ENCODE data around the gene PLEKHG5. TPM values are rescaled to one million over a fixed set of nuclear protein-coding genes. Genes with fewer than 3 reads are reported as not detected.

The PLEKHG5 gene
- total RNA-seq, 1 donor from 2014 or later = 9.5 TPM

DNA sequence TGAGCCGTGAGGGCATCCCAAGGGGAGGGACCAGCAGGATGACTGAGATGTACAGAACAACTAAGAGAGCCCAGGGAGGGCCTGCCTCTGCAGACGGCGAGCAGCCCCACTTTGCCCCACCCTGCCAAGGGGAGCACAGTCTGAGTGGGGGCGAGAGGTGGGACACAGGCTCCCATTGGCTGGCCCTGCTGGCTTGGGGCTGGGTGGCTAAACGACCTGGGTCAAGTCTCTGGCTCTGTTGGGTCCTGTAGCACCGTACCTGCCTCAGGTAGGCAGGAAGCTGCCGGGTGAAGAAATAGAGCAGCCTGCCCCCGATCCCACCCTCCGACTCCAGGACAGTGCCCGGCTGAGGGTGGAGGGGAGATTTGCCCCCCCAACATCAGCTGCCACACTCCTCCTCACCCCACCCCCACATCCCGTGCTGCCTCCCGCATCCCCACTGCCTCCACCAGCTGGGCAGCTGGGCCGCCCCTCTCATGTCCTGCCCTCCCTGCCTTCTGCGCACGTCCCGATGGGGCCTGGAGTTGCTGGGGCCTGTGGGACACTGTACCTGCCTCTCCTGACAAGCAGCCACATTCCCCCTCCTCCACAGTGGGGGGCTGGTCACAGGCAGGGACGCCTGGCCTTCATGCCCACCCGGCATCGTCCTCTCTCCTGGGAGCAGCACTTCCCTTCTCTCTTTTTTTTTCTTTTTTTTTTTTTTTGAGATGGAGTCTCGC, 12.6 kb upstream of the PLEKHG5 start:
- Histone ChIP-seq H3K27me3 (ENCODE audit: low read depth) (no peaks in the 10 kb centered on the region), H3K9me3 (no peaks in the 10 kb centered on the region), H3K4me3 (no peak overlapping the region), H3K27ac (no peak overlapping the region), H3K36me3 (no peaks in the 10 kb centered on the region), H3K4me1 (peaks cover 14% of the 10 kb centered on the region)
- no peak for TF ChIP-seq CTCF (IDR thresholded peaks at IDR 0.05)
- no peak for ATAC-seq
- no peak for DNase-seq
- intact Hi-C loops (cut with DNase I) = no loop called here

GRCh38 chr1:6502000-6502891, 10.8 kb upstream of the PLEKHG5 start:
- ATAC-seq = peak in 1 of 2 donors; percentile 23
- no peak for DNase-seq
- intact Hi-C loops (cut with DNase I) = no loop called here
- Histone ChIP-seq H3K4me3 (no peak overlapping the region), H3K36me3 (no peaks in the 10 kb centered on the region), H3K4me1 (peaks cover 23% of the 10 kb centered on the region), H3K27me3 (ENCODE audit: low read depth) (peaks cover 9% of the 10 kb centered on the region), H3K9me3 (no peaks in the 10 kb centered on the region), H3K27ac (peak overlapping the region; percentile 18)
- TF ChIP-seq CTCF (IDR thresholded peaks at IDR 0.05) = no peak

DNA sequence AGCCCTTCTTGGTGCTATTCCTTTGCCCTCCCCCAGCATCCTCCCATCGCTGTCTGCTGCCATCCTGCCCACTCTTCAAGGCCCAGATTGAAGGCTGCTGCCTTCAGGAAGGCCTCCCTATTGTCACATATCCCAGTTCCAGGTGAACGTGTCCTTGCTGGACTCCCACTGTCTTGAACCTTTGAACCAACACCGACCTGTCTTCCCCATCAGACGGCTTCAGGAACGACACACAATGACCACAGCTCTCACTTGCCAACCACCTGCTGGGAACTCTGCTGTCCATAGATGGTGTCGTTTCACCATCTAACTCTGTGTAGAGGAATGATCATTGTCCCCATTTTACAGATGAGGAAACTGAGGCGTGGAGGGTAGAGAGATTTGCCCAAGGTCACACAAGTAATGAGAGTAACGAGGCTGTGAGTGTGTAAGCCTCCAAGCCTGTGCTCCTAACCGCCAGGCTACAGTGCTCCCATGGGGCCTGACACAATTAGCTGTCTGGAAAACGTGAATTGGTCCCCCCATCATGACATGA, 9.9 kb upstream of the PLEKHG5 start:
- intact Hi-C loops (cut with DNase I) = no loop called here
- Histone ChIP-seq H3K36me3 (no peaks in the 10 kb centered on the region), H3K9me3 (no peaks in the 10 kb centered on the region), H3K27ac (no peak overlapping the region), H3K4me3 (no peak overlapping the region), H3K27me3 (ENCODE audit: low read depth) (peaks cover 16% of the 10 kb centered on the region), H3K4me1 (peaks cover 30% of the 10 kb centered on the region)
- TF ChIP-seq CTCF (IDR thresholded peaks at IDR 0.05) = no peak
- DNase-seq (no peak), ATAC-seq (no peak)

DNA sequence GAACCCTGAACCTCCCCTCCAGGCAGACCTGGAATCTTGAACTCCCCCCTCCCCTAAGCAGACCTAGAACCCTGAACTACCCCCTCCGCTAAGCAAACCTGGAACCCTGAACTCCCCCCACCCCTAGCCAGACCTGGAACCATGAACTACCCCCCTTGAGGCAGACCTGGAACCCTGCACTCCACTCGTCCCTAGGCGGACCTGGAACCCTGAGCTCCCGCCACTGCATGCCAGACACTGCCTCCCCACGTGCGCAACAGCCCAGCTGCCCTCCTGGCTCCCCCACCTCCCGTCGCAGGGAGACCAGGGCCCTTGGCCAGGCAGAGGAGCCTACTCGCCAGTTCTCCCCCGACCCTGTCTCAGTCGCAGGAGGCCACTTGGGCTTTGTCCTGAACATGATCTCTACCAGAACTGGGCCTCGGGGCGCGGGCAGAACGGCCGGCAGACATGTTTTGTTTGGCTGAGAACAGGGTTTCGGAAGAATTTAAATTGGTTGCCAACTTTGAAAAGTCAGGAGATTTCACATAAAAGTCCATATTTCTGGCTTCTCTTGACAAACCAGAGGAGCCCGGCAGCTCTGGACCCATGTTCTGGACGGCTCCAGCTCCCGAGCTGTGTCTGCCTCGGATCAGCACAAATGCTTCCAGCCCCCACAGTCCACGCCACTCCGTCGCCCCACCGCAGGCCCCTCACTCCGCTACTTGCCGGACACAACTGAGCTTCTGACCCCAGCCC, 9.2 kb upstream of the PLEKHG5 start:
- peaks cover 16% of the 10 kb centered on the region for H3K27me3 ChIP-seq (ENCODE audit: low read depth)

More for the DNA sequence above, 9.2 kb upstream of the PLEKHG5 start:
- Histone ChIP-seq H3K9me3 (no peaks in the 10 kb centered on the region), H3K27ac (no peak overlapping the region), H3K36me3 (no peaks in the 10 kb centered on the region), H3K4me1 (peaks cover 35% of the 10 kb centered on the region), H3K4me3 (no peak overlapping the region)
- ATAC-seq (no peak), DNase-seq (no peak)
- no peak for TF ChIP-seq CTCF (IDR thresholded peaks at IDR 0.05)
- intact Hi-C loops (cut with DNase I) = no loop called here
